LNCAP (cell line): ENCODE results near the gene LAMA2.

ENCODE experiments used
- CTCF ChIP-seq: fragments of 450-650 bp; IDR thresholded peaks from 2 replicates; pipeline ENCODE4 v1.5.1; 2017; ENCODE audit warnings: mild to moderate bottlenecking

LAMA2 gene

DNA sequence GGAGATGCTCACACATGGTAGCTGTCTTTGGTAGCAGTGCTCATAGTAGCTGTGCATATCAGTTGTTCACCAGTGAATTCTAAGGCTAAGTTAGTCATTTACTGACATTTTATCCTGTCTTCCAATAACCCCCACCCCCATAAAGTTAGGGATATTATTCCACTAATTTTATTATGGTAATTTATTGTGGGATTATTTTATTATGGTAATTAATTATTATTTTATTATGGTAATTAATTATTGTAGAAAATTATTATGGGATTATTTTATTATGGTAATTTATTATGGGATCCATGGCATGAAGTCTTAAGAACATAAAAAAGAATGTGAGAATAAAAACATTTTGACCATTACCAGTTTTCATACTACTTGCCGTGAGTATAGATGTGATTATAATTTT, 406.5 kb downstream of the LAMA2 start:
- TF ChIP-seq CTCF = no peak

DNA sequence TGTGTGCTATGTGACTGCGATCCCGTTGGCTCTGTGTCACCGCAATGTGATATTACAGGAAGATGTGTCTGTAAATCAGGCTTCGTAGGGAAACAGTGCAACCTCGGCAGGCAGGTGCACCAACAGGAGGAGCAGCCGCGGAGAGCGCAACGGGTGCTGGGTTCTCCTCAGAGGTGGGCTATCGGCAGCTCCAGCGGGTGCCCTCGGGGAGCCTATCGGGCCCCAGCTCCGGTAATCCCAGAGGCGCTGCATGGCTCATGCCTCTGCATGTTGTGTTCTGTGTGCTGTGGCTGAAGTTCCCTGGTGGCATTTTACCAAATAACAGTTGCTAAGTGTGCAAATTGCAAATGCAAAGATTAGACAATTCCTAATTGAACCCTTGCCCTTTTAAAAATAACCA, 409.9 kb downstream of the LAMA2 start:
- TF ChIP-seq CTCF = no peak

DNA sequence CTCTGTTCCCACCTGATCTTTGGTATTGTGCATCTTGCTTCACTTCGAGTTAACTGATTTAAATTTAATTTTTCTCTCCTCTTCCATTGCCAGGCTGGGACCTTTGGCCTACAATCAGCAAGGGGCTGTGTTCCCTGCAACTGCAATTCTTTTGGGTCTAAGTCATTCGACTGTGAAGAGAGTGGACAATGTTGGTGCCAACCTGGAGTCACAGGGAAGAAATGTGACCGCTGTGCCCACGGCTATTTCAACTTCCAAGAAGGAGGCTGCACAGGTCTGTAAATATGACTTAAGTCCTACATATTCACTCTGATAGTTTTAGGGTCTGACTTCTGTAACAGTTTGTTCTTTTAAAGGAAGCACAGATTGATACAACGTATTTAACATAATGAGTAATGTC, 414.7 kb downstream of the LAMA2 start:
- no peak for TF ChIP-seq CTCF

- no peak for TF ChIP-seq CTCF
Measured at GRCh38 chr6:129302671-129303070, 419.7 kb downstream of the LAMA2 start.

- no peak for TF ChIP-seq CTCF
Measured at GRCh38 chr6:129306826-129307225, 423.9 kb downstream of the LAMA2 start.

DNA sequence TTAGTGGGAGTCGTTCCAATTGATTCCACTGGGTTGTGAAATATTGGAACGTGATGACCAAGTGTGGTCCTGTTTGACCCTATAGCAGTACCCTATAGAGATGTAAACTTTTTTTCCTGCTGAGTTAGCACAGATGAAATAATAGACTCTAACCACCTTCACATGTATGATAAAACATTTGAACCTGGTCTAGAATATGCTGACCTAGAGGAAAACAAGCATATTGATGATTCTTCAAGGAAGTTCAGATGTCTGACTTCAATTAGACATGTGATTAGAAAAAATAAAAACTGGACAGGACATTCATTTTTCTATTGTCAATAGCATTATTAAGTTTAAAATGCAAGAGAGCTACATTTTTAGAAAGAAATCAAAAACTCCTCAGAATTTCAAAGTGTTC, 424.9 kb downstream of the LAMA2 start:
- no peak for TF ChIP-seq CTCF

GRCh38 chr6:129309154-129309553, 426.2 kb downstream of the LAMA2 start:
- no peak for TF ChIP-seq CTCF

DNA sequence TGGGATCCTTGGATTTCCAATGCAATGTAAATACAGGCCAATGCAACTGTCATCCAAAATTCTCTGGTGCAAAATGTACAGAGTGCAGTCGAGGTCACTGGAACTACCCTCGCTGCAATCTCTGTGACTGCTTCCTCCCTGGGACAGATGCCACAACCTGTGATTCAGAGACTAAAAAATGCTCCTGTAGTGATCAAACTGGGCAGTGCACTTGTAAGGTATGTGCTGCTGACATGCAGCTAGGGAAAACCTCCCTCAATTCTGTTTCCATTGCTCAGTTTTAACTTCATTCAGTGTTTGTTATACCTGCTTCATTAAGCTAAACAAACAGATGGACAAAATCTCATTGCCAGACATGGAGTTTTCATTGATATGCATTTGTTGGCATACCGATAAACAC, 429.9 kb downstream of the LAMA2 start:
- TF ChIP-seq CTCF = no peak
